ENCODE measurements around the gene MYBPC1. TPM values are rescaled to one million over a fixed set of nuclear protein-coding genes. Genes with fewer than 3 reads are reported as not detected.

Gene MYBPC1
- total RNA-seq, 2 experiments from 2014 or later, result not detected

Other genes starting within 250 kb of the MYBPC1 start
- 10 to 100 TPM; 21.8 to 23.5 TPM for gene ARL1, start 187.2 kb upstream of the MYBPC1 start, total RNA-seq
- not detected for gene SPIC, start 119.6 kb upstream of the MYBPC1 start, total RNA-seq
- gene CHPT1, start 102.7 kb downstream of the MYBPC1 start, total RNA-seq, result 10 to 100 TPM; 10.8 to 11.9 TPM
- under 1 TPM; 0.22 to 0.34 TPM for gene SYCP3, start 144.5 kb downstream of the MYBPC1 start, total RNA-seq
- 10 to 100 TPM; 38.2 to 43.8 TPM for gene GNPTAB, start 236.0 kb downstream of the MYBPC1 start, total RNA-seq

Measured in CD4-positive, alpha-beta T cell (primary cell).